B cell (primary cell): ENCODE measurements around the gene STXBP5L.

Experiments used
- EZH2 ChIP-seq: IDR thresholded peaks from 2 replicates; pipeline ENCODE4 v1.6.1; 2012; ENCODE audit warnings: borderline replicate concordance, low read depth, mild to moderate bottlenecking, moderate library complexity, low read length; ENCODE audit not compliant: insufficient read depth, poor library complexity, severe bottlenecking
- TF ChIP-seq, protein P1 (sequence below): fragments of 200-600 bp; IDR thresholded peaks from one replicate; pipeline ENCODE4 v1.8.0; 2022; ENCODE audit warnings: antibody characterized with exemption, mild to moderate bottlenecking

- TF ChIP-seq, protein P1, sequence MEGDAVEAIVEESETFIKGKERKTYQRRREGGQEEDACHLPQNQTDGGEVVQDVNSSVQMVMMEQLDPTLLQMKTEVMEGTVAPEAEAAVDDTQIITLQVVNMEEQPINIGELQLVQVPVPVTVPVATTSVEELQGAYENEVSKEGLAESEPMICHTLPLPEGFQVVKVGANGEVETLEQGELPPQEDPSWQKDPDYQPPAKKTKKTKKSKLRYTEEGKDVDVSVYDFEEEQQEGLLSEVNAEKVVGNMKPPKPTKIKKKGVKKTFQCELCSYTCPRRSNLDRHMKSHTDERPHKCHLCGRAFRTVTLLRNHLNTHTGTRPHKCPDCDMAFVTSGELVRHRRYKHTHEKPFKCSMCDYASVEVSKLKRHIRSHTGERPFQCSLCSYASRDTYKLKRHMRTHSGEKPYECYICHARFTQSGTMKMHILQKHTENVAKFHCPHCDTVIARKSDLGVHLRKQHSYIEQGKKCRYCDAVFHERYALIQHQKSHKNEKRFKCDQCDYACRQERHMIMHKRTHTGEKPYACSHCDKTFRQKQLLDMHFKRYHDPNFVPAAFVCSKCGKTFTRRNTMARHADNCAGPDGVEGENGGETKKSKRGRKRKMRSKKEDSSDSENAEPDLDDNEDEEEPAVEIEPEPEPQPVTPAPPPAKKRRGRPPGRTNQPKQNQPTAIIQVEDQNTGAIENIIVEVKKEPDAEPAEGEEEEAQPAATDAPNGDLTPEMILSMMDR: no peak
- TF ChIP-seq EZH2: no peak
Observed at GRCh38 chr3:121167374-121168139, 259.6 kb downstream of the STXBP5L start.
